CD4-positive, alpha-beta T cell treated with Interleukin-15 for 4 hours (primary cell): ENCODE results near the gene GAPT.

Experiments used
- DNase-seq: peaks from one replicate; pipeline ENCODE4 v3.0.0-alpha.2; 2020; ENCODE audit warnings: low spot score

GAPT gene

DNA sequence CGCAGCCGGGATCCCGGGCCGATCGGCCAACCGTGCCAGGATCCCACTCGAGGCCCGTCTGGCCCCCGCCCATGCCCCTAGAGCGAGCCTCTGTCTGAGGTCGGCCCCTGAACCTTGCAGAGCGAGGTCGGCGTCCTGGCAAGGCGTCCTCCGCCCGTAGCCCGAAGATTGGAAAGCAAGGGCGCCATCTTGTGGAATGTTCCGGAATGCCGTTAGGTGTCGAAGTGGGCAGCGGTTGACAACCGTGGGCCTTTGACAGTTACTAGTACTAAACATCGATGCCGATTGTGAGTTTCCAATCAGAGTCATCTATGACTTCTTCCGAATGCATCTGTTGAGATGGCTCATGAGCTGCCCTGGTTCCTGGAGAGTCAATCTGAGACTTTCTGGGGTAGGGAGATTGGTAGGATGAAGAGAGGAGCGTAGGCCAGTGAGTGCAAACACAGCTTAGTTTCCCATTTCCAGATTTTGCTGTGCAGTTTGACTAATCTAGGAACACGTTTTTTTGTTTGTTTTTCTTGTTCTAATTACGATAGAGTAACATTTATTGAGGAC lies 30.4 kb upstream of the GAPT start:
- DNase-seq = peak; percentile 93

DNA sequence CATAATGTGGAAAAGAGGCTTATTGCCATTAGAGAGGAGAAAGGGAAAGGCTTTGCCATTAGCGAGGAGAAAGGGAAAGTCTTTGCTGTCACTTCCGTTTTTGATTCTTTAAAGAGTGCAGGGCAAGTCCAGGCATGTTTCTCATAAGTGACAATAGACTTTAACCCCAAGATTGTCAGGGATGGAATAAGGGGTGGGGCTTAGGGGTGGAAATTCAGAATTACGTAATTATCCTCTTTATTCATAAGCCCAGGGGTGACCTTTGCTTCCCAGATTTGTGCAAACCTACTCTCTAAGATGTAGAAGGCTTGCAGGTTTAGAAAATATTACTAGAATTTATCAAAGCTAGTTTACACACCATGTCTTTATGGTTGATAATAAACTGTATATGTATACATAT lies 29.1 kb upstream of the GAPT start:
- DNase-seq = no peak

DNA sequence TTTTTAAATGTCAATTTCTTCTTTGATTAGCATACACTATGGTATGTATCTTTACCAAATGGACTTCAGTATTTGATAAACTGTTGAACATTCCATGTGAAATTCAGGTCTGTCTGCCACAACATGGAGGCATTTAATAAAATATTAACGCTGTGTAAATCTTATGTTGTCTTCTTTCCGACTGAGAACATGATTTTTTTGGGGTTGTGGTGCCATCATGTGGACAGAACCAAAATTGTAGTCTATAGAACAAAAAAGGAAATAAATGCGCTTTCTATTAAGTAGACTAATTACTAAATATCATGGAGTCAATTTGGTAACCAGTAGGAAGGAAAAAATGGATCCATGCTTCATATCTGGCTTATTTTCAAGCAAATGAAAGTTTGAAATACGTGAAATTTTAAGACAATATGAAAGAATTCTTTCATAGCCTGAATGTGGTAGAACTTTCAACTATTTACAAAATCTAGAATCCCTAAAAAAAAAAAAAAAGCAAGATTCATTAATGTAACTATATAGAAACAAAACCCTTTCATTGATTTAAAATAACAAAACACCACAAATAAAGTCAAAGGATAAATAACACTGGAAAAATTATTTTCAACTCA lies 28.5 kb upstream of the GAPT start:
- peak; percentile 64 for DNase-seq

DNA sequence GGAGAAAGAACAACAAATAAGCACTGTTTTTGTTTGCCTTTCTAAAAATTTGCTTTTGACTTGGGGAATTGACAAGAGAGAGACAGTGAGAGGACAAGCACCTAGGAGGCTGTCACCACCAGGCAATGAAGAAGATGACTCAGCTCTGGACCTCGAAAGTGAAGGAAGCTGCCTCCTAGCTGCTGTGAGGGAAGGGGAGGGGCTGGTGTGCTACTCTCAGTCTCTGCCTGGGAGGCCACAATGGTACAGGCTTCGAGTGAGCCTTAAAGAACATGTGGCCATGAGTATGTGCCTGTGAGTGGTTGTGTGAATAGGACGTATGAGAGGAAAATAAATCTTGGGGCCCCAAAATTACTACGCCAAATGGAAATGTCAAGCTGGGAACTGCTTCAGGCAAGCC lies 24.3 kb upstream of the GAPT start:
- DNase-seq = peak; percentile 26

DNA sequence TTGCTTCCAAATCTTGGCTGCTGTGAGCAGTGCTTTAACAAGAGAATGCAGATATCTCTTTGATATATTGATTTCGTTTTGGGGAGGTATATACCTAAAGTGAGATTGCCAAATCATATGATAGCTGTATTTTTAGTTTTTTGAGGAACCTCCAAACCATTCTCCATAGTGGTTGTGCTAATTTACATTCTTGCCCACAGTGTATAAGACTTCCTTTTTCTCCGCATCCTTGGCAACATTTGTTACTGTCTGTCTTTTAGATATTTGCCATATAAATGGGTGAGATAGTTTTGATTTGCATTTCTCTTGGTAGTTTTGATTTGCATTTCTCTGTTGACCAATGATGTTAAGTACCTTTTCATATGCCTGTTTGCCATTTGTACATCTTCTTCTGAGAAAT lies 21.3 kb upstream of the GAPT start:
- DNase-seq = no peak

DNA sequence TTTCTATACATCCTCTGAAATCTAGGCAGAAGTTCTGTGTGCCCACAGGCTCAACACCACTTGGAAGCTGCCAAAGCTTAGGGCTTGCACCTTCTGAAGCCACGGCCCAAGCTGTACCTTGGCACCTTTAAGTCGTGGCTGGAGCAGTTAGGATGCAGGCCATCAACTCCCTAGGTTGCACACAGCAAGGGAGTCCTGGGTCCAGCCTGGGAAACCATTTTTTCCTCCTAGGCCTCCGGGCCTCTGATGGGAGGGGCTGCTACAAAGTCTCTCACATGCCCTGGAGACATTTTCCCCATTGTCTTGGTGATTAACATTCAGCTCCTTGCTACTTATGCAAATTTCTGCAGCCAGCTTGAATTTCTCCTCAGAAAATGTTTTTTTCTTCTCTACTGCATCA lies 15.8 kb upstream of the GAPT start:
- no peak for DNase-seq

DNA sequence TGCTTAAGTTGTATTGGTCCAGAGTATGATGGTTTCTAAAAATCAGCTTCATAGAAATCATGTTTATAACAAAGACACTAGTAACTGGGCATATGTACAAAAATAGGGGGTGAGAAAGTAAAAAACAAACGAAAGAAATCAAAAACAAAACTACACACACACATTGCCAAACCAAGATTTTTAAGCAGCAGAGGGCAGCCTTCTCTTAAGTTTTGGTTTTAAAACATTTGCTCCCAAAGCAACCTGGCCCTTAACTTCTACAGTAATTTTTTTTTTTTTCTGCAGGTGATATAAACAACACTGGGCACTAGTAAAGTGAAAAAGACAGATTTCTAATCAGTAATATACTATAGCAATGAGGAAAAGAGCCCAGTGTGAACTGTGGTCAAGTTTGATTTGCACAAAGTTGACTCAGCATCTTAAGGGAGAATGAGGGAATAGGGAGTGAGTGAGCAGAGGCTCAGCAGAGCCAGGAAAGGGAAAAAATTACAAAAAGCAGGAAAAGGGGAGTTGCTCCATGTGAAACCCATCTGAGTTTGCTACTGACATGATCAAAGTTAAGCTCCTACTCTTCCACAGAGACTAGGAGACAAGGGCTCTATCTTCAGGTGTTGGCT lies 13.4 kb upstream of the GAPT start:
- DNase-seq = no peak

DNA sequence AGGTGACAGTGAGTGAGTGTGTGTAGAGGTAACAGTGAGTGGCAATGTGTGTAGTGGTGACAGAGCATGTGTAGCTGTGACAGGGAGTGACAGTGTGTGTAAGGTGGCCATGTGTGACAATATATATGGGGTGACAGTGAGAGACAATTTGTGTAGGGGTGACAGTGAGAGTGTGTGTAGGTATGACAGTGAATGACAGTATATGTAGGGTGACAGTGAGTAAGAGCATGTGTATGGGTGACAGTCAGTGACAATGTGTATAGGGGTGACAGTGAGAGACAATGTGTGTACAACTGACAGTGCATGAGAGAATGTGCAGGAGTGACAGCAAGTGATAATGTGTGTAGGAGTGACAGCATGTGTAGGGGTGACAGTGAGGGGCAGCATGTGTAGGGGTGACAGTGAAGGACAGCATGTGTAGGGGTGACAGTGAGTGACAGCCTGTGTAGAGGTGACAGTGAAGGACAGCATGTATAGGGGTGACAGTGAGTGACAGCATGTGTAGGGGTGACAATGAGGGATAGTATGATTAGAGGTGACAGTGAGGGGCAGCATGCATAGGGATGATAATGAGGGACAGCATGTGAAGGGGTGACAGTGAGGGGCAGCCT lies 10.1 kb upstream of the GAPT start:
- DNase-seq = no peak

DNA sequence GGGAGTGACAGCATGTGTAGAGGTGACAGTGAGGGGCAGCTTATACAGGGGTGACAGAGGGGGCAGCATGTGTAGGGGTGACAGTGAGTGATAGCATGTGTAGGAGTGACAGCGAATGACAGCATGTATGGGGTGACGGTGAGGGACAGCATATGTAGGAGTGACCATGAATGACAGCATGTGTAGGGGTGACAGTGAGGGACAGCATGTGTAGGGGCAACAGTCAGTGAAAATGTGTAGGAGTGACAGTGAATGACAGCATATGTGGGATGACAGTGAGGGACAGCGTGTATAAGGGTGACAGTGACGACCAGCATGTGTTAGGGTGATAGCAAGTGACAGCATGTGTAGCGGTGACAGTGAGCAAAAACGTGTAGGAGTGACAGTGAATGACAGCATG lies 9.4 kb upstream of the GAPT start:
- no peak for DNase-seq

DNA sequence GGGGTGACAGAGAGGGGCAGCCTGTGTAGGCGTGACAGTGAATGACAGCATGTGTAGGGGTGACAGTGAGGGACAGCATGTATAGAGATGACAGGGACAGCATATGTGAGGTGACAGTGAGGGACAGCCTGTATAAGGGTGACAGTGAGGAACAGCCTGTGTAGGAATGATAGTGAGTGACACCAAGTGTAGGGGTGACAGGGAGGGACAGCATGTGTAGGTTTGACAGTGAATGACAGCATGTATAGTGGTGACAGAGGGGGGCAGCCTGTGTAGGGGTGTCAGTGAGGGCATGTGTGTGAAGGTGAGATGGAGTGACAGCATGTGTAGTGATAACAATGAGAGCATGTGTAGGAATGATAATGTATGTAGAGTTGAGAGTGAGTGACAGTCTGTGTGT lies 8.7 kb upstream of the GAPT start:
- no peak for DNase-seq

DNA sequence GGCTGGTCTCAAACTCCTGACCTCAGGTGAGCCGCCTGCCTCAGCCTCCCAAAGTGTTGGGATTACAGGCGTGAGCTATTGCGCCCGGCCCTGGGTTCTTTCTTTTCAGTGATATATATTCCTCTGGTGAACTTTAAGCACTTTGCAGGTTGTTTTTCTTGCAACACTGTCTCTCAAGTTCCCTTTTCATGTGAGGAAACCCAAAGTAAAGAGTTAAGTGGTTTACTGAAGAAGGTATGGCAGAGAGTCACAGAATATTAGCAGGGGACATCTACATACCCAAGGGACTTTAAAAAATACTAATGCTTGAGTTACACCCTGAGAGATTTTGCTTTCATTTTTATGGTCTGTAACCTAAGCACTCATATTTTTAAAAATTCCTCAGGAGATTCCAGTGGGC lies 6.7 kb upstream of the GAPT start:
- DNase-seq = no peak

DNA sequence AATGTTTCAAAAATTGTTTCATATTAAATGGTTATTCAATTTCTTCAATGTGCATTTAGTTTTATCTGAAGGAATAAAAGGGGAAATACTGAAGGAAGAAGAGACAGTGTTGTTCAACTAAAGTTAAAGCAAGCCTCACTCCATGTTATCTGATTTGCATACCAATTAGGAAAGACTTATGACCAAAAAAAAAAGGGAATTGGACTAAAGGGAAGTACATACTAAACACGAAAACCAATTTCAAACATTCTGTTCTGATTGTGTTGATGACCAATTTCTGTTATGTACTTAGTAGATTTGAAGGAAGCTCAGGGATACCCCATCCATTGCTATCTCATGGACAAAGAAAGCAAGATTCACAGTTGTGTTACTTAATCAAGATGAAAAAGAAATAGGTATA lies 4.9 kb upstream of the GAPT start:
- DNase-seq = no peak

DNA sequence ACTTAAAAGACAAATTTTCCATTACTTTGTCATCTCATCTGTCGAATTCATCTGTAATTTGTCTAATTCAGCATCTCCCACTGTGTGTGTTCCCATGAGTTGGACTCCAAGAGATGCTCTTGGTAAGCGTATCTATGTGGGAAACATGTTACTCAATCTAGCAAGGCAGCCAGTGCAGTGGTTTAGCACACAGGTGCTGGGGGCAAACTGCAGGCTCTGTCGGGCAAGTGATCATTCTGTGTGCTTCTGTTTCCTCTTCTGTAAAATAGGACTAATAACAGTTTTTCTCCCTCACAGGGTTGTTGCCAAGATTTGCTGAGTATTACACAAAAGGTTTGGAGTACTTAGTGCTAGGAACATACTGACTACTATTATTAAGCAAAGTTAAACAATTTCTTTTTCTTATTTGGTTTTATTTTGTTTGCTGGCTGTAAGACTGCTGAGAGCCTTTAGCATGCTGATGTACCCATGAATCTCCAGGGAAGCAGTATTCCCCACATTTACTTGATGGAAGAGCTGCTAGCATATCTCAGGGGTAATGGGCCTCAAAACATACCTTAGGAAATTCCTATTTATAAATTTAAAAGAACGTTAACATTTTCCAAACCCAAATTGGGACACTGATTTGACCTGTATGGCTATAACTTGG lies 709 bp upstream of the GAPT start:
- no peak for DNase-seq

DNA sequence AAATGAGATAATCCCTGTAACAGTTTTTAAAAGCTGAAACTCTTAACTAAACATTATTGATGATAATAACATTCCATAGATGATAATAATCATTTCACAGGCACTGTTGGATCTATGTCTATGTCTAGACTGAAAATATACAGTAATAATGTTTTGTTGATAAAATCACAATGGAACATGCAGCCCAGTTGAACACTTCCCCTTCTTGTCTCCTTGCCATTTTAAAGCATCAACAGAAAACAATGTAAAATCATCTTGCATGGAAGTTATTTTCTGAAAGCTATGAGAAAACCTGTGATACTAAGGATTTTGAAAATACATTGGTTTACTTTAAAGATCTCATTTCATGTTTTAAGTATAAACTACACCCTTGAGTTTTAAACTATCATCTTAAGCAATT lies 1.9 kb downstream of the GAPT start:
- no peak for DNase-seq

DNA sequence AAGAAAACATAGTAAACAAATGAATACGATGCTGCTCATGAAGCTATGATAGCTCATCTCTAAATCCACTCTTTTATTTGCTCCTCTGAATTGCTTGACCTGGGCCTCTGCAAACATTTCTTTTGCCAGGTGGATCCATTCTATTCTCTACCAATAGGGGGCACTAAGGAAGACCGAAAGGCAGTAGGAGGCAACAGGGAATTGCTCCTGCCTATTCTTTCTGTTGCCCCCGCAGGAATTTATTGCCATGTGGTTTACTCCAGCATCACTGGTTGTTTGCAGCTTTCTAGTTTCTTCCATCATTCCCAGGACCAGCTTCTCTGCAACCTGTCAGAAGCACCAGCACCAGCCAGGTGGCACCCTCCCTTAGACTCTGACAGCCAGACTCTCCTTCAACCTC lies 5.3 kb downstream of the GAPT start:
- DNase-seq = no peak

DNA sequence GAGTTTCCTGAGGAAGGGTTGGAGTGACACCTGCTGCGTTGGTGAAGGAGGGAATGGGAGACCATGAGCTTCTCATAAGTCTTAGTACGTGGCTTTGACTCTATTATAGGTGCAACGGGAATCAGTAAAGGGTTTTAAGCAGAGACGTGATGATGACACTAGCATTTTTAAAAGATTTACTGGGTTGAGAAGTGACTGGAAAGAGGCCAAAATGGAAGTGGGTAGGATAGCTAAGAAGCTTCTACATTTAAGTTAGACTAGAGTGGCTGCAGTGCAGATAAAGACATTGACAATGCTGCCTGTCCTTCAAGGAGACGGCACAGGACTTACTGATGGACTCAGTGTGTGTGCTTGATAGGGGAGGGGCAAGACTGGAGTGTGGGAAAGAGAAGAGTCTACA lies 6.2 kb downstream of the GAPT start:
- DNase-seq = no peak

DNA sequence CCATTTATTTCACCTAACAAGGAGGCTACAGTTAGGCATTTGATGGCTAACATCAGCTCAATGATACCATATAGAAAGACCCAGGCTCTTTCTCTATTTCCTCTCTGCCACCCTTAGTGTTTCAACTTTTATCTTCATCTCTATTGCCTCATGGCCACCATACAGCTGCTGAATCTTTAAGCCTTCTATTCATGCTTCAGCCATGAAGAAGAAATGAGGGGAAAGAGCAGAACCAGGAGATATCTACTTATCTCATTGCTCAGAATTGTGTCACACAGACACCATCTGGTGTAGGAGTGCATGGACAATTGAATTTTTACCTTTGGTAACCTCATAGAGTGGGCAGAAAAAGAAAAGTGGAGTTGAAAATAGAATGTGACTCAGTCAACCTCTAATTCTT lies 6.7 kb downstream of the GAPT start:
- no peak for DNase-seq

DNA sequence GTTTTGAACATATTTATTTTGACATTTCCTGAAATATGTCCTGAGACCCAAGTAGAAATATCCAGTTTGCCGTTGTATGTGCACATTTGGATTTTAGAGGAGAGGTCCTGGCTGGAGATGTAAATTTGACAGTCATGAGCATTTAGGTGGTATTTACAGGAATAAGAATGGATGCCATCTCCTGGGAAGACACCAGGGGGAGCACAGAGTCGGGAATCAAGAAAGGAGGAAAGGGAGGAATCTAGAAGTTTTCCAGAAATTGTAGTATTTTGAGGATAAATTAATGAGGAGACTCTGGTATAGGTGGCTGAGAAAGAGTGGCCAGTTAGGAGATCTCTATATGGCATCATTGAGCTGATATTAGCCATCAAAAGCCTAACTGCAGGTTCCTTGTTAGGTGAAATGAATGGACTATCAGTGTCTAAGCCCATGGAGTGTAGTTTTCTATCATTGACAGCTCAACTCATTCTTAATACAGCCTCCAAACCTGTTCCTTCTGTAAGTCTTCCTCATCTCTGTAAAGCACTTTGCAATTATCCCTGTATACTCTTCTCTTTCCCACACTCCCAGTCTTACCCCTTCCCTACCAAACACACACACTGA lies 7.2 kb downstream of the GAPT start:
- DNase-seq = no peak

DNA sequence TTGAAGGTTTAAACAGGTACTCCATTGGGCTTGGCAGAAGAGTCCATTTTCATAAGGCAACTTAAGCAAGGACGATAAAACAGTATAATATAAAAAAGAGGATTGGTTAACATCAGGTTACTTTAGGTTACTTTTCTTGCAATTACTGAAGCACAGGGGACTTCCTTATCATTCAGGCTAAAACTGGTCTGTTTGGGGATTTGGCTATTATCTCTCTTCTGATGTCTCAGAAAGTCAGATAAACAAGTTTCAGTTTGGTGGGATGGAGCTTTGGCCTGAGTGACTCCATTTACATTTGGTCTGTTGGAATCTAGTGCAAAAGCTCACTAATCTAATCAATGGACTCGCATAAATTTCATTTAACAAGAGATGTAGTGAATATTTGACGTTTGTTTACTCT lies 8.0 kb downstream of the GAPT start:
- no peak for DNase-seq

DNA sequence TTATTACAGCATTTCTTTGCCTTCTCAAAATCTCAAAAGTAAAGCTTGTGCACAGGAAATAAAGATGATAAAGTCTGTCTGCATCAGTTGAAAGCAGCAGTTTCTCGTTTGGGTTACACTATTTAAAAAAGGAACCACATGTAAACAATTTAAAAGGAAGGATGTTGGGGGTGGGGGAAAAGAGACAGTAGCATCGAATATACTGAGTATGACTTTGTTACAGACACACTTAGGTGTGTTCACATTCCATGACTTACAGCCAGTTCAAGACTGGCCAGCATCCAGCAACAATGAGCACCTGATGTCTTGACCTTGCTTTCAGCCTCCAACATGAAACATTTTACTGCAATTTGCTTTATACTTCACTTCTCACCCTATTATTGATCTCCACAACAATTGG lies 8.7 kb downstream of the GAPT start:
- DNase-seq = no peak

DNA sequence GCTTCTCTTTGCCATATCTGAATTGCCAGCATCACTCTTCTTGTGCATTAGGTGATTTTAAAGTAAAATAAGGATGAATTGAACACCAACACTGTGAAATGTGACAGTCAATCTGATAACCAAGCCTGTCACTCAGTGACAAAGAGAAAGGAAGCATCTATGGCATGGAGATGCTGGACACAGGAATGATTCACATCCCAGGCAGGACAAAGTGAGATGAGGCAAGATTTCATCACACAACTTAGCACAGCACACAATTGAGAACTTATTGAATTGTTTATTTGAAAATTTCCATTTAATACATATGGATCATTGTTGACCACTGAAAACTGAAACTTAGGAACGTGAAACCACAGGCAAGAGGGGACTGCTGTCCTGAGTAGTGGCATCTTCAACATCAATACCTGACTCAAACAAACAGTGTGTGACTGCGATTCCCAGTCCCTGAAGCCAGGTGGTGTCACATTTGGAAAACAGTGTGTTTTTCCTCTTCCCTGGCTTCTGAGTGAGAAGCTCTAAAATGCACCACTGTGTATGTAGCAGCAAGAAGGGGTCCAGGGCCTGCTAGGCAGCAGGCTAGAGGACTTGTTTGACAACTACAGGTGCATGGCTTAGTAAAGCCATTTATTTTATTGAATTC lies 10.7 kb downstream of the GAPT start:
- no peak for DNase-seq

DNA sequence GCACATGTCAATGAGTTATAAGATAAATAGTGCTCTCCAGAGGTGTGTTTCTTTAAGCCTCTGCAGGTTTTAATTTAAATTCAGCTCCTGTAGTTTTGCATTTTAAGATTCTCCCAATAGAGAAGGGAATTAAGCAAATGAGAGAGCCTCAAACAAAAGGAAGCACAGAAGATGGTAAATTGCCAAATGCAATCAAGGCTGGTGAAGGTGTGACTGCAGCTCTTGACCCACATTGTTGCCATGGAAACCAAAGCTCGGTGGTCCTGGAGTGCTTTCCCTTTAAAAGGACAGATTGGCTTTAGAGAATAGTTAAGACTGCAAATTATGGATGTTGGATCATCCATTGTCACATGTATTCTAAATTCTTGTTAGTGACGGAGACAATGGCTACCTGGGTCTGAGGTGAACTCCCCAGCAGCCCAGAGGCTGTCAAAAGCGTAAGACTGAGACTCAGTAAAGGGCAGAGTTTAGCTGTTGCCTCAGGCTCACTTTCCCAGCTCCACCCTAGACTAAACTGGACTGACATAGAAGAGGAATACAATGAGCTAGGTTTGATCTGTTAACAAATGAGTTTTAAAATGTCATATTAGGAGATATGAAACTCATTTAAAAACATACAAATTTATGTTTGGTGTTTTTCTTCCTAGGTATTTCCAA lies 12.3 kb downstream of the GAPT start:
- no peak for DNase-seq
